Subcutaneous adipose tissue (tissue), 4 donors: ENCODE results near the gene PTPRQ. TPM values are rescaled to one million over a fixed set of nuclear protein-coding genes. Genes with fewer than 3 reads are reported as not detected.

ENCODE experiments used
- total RNA-seq, 4 donors: library from RNA; depleted of rRNA; stranded (reverse); fragments of >200 nt; gene quantifications; one replicate each; pipeline ENCODE4 v1.1.0, GENCODE V29; 2016
- TF ChIP-seq, protein P1 (sequence below): fragments of 450-650 bp; IDR thresholded peaks from one replicate; pipeline ENCODE4 v1.5.1; 2016; ENCODE audit warnings: low read depth, mild to moderate bottlenecking, control low read depth, antibody characterized with exemption, moderate library complexity

Gene PTPRQ
- total RNA-seq, 4 donors from 2014 or later = 0.34 to 5.5 (median 2.2) TPM

DNA sequence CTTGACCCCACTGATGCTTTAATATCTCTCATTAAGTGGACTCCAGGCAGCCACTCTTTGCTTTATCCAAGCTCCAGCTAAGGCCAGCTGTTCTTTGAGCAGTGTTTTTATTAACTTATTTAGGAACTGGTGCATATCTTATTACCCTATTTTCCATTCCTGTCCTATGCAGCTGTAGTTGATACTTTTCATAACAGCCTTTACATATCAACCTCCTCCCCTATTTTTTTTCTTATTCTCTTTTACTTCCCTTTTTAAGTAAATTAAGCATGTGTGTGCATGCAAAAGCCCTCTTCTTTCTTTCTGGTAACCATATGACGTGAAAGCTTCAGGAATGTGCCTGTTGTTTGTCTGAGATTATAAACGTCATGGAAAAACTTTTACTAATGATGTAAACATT, 121.2 kb downstream of the PTPRQ start:
- TF ChIP-seq, protein P1, sequence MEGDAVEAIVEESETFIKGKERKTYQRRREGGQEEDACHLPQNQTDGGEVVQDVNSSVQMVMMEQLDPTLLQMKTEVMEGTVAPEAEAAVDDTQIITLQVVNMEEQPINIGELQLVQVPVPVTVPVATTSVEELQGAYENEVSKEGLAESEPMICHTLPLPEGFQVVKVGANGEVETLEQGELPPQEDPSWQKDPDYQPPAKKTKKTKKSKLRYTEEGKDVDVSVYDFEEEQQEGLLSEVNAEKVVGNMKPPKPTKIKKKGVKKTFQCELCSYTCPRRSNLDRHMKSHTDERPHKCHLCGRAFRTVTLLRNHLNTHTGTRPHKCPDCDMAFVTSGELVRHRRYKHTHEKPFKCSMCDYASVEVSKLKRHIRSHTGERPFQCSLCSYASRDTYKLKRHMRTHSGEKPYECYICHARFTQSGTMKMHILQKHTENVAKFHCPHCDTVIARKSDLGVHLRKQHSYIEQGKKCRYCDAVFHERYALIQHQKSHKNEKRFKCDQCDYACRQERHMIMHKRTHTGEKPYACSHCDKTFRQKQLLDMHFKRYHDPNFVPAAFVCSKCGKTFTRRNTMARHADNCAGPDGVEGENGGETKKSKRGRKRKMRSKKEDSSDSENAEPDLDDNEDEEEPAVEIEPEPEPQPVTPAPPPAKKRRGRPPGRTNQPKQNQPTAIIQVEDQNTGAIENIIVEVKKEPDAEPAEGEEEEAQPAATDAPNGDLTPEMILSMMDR = no peak

DNA sequence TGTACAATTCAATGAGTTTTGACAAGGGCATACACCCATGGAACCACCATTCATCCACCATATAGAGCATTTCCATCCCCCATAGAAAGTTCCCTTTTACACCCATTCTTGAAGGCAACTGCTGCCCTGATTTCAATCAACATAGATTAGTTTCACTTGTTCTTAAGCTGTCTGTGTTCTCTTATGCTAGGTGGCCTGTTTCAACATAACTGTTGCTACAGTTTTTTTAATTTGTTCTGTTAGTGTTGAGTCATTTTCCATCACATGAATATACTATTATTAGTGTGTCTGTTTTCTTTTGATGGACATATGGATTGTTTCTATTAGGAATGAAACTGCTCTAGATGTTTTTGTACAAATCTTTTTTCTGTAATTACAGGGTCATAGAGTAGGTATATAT, 123.4 kb downstream of the PTPRQ start:
- TF ChIP-seq, protein P1 = no peak

DNA sequence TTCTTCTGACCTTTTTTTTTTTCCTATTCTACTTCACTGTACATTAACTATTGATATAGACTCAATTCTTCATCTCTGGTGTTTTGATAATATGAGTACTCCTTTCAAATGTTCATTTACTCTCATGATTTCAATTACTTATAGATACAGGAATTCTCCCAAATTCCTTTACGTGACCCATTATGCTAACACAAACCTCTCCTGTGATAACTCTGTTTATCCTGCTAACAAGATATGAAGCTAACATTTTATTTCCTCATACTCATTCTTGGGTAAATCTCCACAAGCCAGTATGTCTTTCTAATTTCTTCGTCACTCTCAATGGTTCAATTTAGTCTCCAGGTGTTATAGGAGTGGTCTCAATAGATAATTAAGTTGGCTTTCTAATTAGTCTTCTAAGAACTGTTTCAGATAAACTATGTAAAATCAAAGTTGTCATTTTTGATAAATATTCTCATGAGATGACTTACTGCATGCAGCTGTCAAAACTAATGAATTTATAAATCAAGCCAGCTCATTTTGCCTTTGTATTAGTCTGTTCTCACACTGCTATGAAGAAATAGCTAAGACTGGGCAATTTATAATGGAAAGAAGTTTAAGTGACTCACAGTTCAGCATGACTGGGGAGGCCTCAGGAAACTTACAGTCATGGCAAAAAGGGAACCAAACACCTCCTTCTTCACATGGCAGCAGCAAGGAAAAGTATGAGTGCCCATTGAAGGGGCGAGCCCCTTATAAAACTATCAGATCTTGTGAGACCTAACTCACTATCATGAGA, 132.8 kb downstream of the PTPRQ start:
- TF ChIP-seq, protein P1 = no peak

DNA sequence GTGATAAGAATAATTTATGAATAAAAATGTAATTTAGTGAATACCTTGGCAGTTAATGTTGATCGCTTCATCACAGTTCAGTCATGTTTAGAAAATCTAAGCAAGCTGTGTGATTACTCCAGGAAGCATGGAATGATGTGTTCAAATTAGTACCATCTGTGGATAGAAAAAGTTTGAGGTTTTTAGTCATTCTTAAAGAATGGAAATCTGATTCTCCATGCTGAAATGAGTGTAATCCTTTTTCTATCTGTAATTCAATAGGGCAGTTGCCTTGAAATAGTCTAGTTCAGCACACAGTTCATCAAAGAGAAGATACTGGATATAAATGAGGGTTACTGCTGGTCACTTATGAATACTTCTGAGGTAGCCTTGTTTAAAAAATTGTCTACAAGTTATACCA, 136.2 kb downstream of the PTPRQ start:
- TF ChIP-seq, protein P1 = no peak

DNA sequence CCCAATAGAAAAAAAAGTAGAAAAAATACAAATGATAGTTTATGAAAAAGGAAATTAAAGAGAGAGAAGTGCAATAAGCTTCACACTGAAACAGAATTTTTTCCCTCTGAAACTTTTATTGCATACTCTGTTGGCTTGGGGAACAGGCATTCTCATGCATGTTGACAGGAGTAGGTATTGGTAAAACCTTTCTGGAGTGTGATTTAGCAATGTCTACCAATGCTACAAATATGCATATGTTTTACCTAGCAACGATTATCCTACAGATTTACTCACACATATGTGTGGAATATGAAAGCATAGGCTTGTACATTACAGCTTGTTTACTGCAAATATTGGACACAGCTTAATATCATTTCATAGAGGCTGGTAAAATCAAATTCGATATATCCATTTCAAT, 137.7 kb downstream of the PTPRQ start:
- TF ChIP-seq, protein P1 = no peak

DNA sequence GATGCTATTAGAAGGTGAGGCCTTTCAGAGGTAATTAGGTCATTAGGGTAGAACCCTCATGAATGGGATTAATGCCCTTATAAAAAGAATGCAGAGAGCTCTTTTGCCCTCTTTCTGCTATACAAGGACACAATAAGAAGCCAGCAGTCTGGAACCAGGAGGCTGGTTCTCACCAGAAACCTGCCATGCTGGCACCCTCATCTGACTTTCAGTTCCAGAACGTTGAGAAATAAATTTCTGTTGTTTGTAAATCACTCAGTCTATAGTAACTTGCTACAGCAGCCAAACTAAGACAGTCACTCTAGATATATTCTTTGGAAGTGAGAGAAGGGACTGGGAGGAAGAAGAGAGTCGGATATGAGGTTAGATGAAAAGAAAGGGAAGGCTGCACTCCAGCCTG, 138.4 kb downstream of the PTPRQ start:
- TF ChIP-seq, protein P1 = no peak

DNA sequence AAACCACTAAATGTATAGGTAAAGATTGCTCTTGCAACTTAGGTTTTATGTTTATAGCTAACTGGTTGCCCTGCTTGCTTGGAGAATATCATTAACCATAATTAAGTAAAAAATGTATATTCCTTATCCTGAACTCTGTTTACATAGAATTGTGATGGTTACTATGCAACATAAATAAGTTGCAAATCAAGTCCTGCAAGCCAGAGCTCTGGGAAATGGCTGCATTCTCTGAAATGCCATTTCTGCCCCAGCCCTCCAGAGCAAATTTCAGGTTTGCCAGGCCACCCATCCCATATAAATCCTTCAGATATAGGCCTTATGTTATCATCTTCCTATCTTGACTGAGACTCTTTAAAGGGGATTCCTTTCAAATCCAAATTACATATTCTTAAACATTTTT, 145.0 kb downstream of the PTPRQ start:
- TF ChIP-seq, protein P1 = no peak
